Endometrium (tissue), 2 donors: Measurements from ENCODE around the gene NABP2.

Experiments
- FAIRE-seq: peaks from 2 replicates; lab custom pipeline; 2012; peaks lifted over from hg19 to GRCh38; lab: Jason Lieb, UNC
- donor health status: control.
- donor health status: control.

NABP2 gene

GRCh38 chr12:56224102-56224701 lies at the start of gene NABP2:
TSS of gene NABP2 (plus strand) at chr12:56224342. CDS start at chr12:56224857, 515 bp downstream.
- peak; percentile 96 for FAIRE-seq

- FAIRE-seq, result no peak
Observed at GRCh38 chr12:56178347-56178746, 45.8 kb upstream of the NABP2 start.

DNA sequence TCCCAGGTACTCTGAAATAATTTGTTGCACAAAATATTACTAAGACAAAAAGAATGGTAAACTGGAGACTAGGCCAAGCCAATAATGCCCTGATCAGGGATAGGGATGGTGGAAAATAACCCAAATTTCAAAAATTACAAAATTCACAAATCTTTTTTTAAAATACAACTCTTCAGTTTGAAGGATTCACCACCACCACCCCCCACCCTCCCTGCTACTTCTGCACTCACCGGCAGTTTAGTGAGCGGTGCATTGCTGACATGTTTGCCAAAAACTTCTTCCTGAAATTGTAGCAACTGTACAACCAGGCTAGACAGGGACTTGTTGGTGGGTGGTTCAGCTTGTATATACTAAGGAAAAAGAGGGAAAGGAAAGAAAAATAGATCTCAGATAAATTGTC lies 37.2 kb upstream of the NABP2 start:
- FAIRE-seq, result no peak

GRCh38 chr12:56188131-56188777 lies 35.9 kb upstream of the NABP2 start:
- FAIRE-seq, result no peak

DNA sequence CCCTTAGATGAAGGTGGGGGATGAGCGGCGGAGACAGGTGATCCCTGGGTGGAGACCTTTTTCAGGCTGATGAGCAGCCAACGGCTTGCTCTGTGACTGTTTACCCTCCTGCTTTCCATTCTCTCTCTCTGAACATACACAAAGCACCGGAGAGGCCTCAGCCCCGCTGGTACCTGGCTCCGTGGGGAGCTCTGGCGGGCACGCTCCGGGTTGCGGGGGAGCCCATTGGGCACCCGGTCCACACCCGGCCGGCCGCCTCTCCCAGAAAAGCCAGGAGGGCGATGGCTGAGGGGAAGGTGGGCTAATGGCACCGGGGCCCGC lies 35.4 kb upstream of the NABP2 start:
- FAIRE-seq, result no peak

DNA sequence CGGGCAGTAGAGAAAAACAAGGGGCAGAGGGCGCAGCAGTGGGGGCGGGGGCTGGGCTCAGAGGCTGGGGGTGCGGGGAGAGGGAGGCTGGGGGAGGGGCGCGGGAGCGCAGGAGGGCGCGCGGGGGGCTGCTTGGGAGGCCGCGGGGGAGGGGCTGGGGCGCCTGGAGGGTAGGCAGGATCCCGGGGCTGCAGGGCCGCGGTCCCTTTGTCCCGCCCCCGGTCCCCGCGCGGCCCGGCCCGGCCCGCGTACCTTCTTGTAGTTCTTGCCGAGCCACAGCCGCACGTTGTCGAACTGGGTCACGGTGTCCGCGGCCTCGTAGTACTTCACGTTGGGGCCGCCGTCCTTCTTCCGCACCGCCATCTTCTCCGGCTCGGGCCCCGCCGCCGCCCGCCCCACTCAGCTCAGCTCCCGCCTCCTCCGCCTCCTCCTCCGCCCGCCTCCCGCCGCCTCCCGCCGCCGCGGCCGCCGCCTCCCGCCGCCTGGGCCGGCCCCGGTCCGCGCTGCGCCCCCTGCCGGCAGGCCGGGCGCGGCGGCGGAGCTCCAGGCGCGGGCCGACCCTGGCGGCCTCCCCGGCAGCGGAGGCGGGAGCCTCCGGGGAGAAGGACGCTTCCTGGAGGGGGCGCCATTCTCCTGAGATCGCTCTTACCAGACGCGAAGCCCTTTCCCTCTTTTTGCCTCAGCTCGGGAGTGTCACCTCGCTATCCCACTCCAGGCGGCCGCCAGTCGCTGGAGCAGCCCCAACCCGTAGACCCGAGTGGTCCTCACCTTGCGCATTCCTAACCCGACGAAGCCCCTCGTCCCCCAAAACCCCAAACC lies 34.8 kb upstream of the NABP2 start, which contains the start of gene SMARCC2:
Gene SMARCC2 (minus strand): TSS at position 385 of the 819 bp plus-strand sequence. CDS start 22 bp downstream, at position 363.
- FAIRE-seq, result no peak

- no peak for FAIRE-seq
Observed at GRCh38 chr12:56189918-56190694, 34.0 kb upstream of the NABP2 start.

DNA sequence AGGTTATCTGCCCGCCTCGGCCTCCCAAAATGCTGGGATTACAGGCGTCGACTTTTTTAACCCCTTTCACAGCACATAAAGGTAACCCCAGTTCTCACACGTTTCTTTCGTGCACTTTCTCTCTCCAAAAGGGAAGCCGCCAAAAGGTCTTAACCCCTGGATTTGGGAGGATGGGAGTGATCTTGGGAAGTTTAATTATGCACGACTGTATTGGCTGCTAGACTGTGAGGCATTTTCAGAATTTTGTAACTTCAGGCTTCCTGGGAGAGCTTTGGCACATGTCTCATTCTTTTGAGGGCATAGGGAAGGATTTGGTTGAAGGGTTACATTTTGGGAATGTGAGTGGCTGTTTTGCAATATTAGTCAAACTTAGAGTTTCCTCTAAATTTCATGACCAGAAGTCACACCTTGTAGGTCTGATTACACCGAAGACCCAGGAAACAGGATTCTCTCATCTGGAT lies 33.4 kb upstream of the NABP2 start:
- FAIRE-seq, result no peak

DNA sequence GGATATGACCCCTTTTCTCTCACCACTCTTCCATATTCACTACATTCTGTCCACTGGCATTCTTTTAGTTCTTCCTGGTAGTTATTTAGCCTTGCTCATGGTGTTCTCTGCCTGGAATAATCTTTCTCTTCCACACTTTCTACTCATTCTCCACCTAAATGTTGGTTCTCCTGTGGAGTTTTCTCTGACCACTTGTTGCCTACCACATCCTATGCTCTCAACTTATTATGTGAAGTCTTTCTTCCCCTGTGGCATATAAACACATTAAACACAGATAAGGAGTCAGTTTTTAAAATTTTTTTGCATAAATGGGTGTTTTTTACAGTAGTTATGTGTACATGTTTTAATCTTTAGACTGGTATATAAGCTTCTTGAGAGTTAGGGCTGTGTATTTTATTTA lies 31.6 kb upstream of the NABP2 start:
- FAIRE-seq, result no peak

- peak; percentile 73 for FAIRE-seq
Observed at GRCh38 chr12:56193025-56193578, 31.0 kb upstream of the NABP2 start.

GRCh38 chr12:56196818-56197550 lies 27.2 kb upstream of the NABP2 start:
- FAIRE-seq, result peak; percentile 60

DNA sequence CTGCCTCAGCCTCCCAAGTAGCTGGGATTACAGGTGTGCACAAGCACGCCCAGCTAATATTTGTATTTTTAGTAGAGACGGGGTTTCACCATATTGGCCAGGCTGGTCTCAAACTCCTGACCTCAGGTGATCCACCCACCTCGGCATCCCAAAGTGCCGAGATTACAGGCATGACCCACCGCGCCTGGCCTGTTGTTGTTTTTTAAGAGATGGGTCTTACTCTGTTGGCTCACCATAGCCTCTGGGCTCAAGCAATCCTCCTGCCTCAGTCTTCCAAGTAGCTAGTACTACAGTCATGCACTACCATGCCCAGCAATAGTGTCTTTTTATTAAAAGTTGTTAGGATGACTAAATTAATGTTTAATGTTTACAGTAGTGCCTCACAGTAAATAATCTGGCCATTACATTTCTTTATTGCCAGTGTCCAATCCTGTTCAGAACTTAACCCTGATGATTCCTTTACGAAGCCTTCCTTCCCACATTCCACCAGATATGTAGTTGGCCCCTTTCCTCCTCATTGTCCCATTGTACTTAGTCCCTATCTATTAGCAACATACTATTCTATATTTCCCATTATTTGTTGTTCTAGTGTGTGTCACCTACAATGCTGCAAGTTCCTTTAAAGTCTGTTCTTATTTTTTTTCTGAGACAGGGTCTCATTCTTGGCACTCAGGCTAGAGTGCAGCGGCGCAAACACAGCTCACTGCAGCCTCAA lies 26.1 kb upstream of the NABP2 start:
- no peak for FAIRE-seq

GRCh38 chr12:56198836-56199235 lies 25.3 kb upstream of the NABP2 start:
- no peak for FAIRE-seq

GRCh38 chr12:56202366-56202765 lies 21.8 kb upstream of the NABP2 start:
- FAIRE-seq, result no peak

- FAIRE-seq, result no peak
Observed at GRCh38 chr12:56202838-56203237, 21.3 kb upstream of the NABP2 start.

DNA sequence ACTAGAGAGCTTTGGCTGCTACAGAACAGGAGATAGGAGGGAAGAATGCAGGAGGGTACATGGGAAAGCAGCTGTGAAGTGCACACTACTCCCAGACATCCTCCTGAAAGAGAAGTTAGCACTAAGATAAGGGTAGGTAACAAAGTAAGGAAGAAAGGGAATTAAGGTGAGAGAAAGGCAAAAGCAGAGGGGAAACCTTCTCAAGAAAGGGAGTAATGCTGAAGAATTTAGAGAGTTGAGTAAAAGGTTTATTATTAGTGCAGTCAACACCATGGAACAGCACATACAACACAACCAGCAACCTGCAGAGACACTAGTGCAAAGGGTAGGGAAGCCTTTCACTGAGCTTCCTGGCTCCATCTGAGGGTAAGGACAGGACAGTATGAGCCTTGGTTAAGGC lies 19.9 kb upstream of the NABP2 start:
- no peak for FAIRE-seq

DNA sequence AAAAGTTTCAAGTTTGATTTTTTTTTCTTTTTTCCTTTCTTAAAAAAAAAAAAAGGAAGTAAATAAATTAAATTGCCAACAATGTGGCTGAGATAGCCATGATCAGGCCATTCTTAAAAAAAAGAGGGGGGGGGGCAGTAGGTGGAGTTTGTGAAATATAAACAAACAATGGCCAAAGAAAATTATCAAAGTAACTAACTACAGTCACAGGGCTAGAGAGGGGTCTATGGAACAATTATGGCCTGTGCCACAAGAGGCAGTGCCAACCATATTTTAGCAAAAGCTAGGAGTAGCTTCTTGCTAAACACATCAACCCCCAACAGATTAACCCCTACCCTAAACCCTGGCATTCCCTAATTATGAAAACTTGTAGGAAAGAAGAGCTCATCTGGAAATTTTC lies 18.7 kb upstream of the NABP2 start:
- FAIRE-seq, result no peak

DNA sequence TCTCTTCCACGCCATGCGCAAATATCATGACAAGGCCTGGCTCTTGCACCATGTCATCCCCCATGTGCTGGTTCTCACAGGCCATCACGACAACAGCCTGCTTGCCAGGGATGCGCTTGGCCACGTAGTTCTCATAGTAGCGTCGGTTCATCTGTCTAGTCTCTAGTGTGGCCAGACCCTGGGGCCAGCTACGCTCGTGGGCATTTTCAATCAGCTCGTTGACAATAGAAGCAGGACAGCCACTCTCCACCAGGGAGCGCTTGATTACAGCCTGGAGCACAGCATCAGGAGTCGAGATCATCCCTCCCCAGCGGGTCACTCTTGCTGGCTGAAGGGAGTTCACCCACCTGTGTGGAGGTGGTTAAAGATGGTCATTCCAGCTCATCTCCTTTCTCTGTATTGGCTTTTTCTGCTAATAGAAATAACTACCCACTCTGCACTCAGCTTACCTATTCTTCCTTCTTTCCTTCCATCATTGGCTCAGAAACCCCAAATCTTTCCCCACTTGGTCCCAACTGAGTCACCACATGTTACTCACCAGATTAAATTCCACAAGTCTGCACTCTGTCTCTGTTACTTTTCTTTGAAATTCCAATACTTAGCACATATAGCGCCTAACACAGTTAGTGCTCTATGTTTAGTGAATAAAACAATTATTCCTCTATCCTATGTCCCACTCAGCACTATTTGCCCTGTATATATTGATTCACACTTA lies 17.5 kb upstream of the NABP2 start:
- FAIRE-seq, result no peak

- no peak for FAIRE-seq
Observed at GRCh38 chr12:56208006-56208405, 16.1 kb upstream of the NABP2 start.

- FAIRE-seq, result no peak
Observed at GRCh38 chr12:56212361-56212760, 11.8 kb upstream of the NABP2 start.
